Stimulated activated effector memory CD8-positive, alpha-beta T cell treated with anti-CD3 and anti-CD28 coated beads, Interleukin-12 subunit alpha, Interleukin-12 subunit beta, amount 100 ng/mL, for 72 hours (primary cell): ENCODE results near the gene SERP1.
"Not testable (repeated sequence)": the region's sequence is repeated elsewhere in the genome, so short reads cannot be mapped to it uniquely, and the experiment has no call there.

ENCODE experiments used
- ATAC-seq: fragments of 150-1000 bp; cut with Tn5 transposase; 2 replicates; pipeline ENCODE4 v1.10.0; 2021
- DNase-seq, 2 donors: peaks; one replicate each; pipeline ENCODE4 v3.0.0; 2021 to 2022; ENCODE audit warnings: low spot score in 2 of 2
- H3K27ac Mint-ChIP-seq: one replicate; pipeline ENCODE4 v1.8.0; 2022; ENCODE audit warnings: mild to moderate bottlenecking, mixed read lengths
- H3K36me3 Mint-ChIP-seq: one replicate; pipeline ENCODE4 v1.8.0; 2022; ENCODE audit warnings: mild to moderate bottlenecking, mixed read lengths
- H3K4me1 Mint-ChIP-seq: one replicate; pipeline ENCODE4 v1.8.0; 2022; ENCODE audit warnings: mixed read lengths
- H3K4me3 Mint-ChIP-seq: one replicate; pipeline ENCODE4 v1.8.0; 2022; ENCODE audit warnings: mild to moderate bottlenecking, mixed read lengths
- H3K9me3 Mint-ChIP-seq: one replicate; pipeline ENCODE4 v1.8.0; 2022; ENCODE audit warnings: mixed read lengths

Gene SERP1

GRCh38 chr3:150519026-150519425 is 27.3 kb downstream of the SERP1 start:
- no peak overlapping the region for H3K27ac Mint-ChIP-seq
- no peak for DNase-seq
- H3K9me3 Mint-ChIP-seq: no peaks in the 10 kb centered on the region
- H3K4me3 Mint-ChIP-seq: no peak overlapping the region
- no peak for ATAC-seq
- no peaks in the 10 kb centered on the region for H3K36me3 Mint-ChIP-seq
- no peaks in the 10 kb centered on the region for H3K4me1 Mint-ChIP-seq

- H3K36me3 Mint-ChIP-seq: no peaks in the 10 kb centered on the region
These were observed 31.1 kb downstream of the SERP1 start for GRCh38 chr3:150515210-150515609.

GRCh38 chr3:150511122-150511821 is 35.0 kb downstream of the SERP1 start:
- no peaks in the 10 kb centered on the region for H3K4me1 Mint-ChIP-seq
- no peak for ATAC-seq
- H3K27ac Mint-ChIP-seq: no peak overlapping the region
- peaks cover 3% of the 10 kb centered on the region for H3K9me3 Mint-ChIP-seq
- DNase-seq: no peak
- H3K4me3 Mint-ChIP-seq: no peak overlapping the region
- no peaks in the 10 kb centered on the region for H3K36me3 Mint-ChIP-seq

More at GRCh38 chr3:150515210-150515609, 31.1 kb downstream of the SERP1 start:
- H3K4me1 Mint-ChIP-seq: no peaks in the 10 kb centered on the region
- H3K9me3 Mint-ChIP-seq: no peaks in the 10 kb centered on the region
- no peak overlapping the region for H3K27ac Mint-ChIP-seq
- H3K4me3 Mint-ChIP-seq: no peak overlapping the region
- DNase-seq (no peak), ATAC-seq (no peak)

- ATAC-seq (no peak), DNase-seq (no peak)
- no peak overlapping the region for H3K27ac Mint-ChIP-seq
- H3K4me3 Mint-ChIP-seq: no peak overlapping the region
- H3K4me1 Mint-ChIP-seq: no peaks in the 10 kb centered on the region
- no peaks in the 10 kb centered on the region for H3K36me3 Mint-ChIP-seq
- peaks cover 3% of the 10 kb centered on the region for H3K9me3 Mint-ChIP-seq
These were observed 36.5 kb downstream of the SERP1 start for GRCh38 chr3:150509780-150510179.

- DNase-seq (no peak), ATAC-seq (no peak)
- Mint-ChIP-seq H3K4me1 (no peaks in the 10 kb centered on the region), H3K4me3 (no peak overlapping the region), H3K9me3 (peaks cover 3% of the 10 kb centered on the region), H3K27ac (no peak overlapping the region), H3K36me3 (peaks cover 5% of the 10 kb centered on the region)
These were observed 37.9 kb downstream of the SERP1 start for GRCh38 chr3:150508401-150508800.

GRCh38 chr3:150504483-150504882 is 41.8 kb downstream of the SERP1 start:
- Mint-ChIP-seq H3K27ac (peak overlapping the region; percentile 10), H3K9me3 (peaks cover 3% of the 10 kb centered on the region), H3K4me1 (no peaks in the 10 kb centered on the region), H3K36me3 (peaks cover 5% of the 10 kb centered on the region), H3K4me3 (no peak overlapping the region)
- DNase-seq: no peak
- no peak for ATAC-seq

GRCh38 chr3:150503402-150504099 is 42.7 kb downstream of the SERP1 start:
- Mint-ChIP-seq H3K36me3 (peaks cover 5% of the 10 kb centered on the region), H3K4me3 (no peak overlapping the region), H3K4me1 (no peaks in the 10 kb centered on the region), H3K9me3 (peaks cover 3% of the 10 kb centered on the region), H3K27ac (peak overlapping the region; percentile 10)
- DNase-seq (no peak), ATAC-seq (peak; percentile 31)

- not testable (repeated sequence) for H3K36me3 Mint-ChIP-seq, ATAC-seq, DNase-seq, H3K4me3 Mint-ChIP-seq, H3K4me1 Mint-ChIP-seq, H3K27ac Mint-ChIP-seq, H3K9me3 Mint-ChIP-seq
These were observed 45.3 kb downstream of the SERP1 start for GRCh38 chr3:150500960-150501359.

GRCh38 chr3:150497956-150498355 is 48.3 kb downstream of the SERP1 start:
- DNase-seq (no peak), ATAC-seq (no peak)
- Mint-ChIP-seq H3K9me3 (no peaks in the 10 kb centered on the region), H3K4me1 (no peaks in the 10 kb centered on the region), H3K4me3 (no peak overlapping the region), H3K36me3 (no peaks in the 10 kb centered on the region), H3K27ac (no peak overlapping the region)

GRCh38 chr3:150495563-150496168 is 50.6 kb downstream of the SERP1 start:
- Mint-ChIP-seq H3K4me1 (no peaks in the 10 kb centered on the region), H3K4me3 (no peak overlapping the region), H3K27ac (no peak overlapping the region), H3K9me3 (no peaks in the 10 kb centered on the region), H3K36me3 (no peaks in the 10 kb centered on the region)
- DNase-seq (no peak), ATAC-seq (no peak)

- Mint-ChIP-seq H3K27ac (no peak overlapping the region), H3K4me3 (no peak overlapping the region), H3K9me3 (no peaks in the 10 kb centered on the region), H3K36me3 (no peaks in the 10 kb centered on the region), H3K4me1 (no peaks in the 10 kb centered on the region)
- DNase-seq: no peak
- ATAC-seq: no peak
These were observed 51.1 kb downstream of the SERP1 start for GRCh38 chr3:150495149-150495548.

GRCh38 chr3:150494411-150494977 is 51.8 kb downstream of the SERP1 start:
- H3K27ac Mint-ChIP-seq: no peak overlapping the region

More at GRCh38 chr3:150494411-150494977, 51.8 kb downstream of the SERP1 start:
- DNase-seq (no peak), ATAC-seq (no peak)
- Mint-ChIP-seq H3K4me3 (no peak overlapping the region), H3K9me3 (no peaks in the 10 kb centered on the region), H3K4me1 (no peaks in the 10 kb centered on the region), H3K36me3 (no peaks in the 10 kb centered on the region)
